ENCODE results near the gene BCL11B.

BCL11B gene

DNA sequence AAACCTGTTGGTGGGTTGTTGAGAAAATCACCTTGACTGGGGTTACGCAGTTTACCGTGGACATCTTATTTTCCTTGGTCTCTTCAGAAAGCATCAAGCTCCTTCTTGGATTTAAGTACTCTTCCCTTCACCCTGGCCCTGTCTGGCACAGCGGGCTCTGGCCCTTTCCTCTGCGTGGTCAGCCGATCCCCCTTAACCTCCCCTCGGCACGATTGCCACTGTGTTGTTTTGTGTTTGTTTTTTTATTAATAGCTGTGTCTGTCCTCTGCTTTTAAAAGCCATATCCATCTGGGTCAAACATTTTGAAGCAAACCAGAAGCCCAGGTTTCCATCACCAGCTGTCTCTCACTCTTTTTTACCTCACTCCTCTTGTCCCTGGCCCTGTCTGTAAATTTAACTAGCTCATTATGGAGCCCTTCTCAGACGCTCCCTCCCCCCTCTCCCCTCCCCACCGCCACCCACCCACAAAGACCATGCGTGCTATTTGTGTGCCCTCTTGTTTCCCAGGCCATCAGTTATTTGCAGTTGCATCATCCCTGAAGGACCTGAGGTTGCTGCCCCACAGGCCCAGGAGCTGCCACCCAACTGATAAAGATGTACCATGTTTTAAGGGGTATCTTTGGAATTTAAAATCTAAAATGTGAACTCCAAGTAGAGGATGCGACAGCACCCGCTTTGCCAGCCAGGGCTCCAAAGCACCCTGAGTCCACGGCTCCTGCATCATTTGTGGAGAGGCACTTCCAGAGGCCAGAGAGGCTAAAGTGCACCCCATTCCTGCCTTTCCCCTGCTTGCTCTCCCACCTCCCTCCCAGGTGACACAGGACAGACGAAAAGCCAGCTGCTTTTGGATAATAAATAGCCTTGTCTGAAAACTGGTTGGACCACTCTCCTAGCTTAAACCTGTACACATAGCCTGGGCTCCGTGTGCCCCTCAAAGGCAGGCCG, 3.9 kb downstream of the BCL11B start:
- DNase-seq (ENCODE audit: low spot score), result no peak

- DNase-seq (ENCODE audit: low spot score), result no peak
Measured at GRCh38 chr14:99267381-99267780, 4.6 kb downstream of the BCL11B start.

DNA sequence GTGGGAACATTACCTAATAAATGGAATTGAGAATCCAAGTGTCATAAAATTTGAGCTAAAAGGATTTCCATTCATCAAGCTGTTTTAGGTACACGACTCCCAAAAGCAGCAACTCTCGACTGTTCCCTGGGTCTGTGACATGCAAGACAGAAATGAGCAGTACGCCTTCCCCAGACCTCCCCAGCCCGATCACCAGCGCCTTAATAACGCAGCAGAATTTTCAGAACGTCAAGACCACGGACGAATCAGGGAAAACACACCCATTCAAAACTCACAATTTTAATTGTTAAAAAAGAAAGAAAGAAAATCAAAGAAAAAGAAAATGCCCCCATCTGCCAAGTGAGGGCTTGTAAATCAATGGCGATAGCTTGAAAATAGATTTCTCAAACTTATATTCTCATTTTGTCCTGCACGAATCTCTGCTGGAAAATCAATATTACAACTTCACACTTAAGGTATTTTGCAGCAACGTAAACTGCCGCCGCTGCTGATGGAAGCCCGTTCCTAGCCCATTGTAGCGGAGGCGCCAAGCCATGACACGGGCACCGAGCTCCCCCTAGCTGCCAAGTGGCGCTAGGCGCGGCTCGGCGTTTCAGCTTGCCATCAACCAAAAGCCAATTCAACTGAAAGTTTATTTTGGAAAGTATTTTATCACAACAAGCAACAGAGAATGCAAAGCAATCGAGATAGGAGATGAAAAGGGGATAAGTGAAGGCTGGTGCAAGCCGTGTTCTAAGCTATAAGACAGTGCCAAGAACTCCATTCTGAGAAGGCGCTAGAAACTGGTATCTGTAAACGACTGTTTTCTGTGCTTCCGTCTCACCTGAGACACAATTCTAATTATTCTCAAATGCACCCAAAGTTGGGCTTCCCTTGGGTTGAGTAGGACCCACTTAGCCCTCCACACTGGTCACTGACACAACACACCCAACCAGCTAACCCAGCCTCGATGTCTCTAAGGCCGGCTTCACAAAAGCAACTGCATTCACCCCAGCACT, 5.5 kb downstream of the BCL11B start:
- peak; percentile 76 for DNase-seq (ENCODE audit: low spot score)

- DNase-seq (ENCODE audit: low spot score), result no peak
Measured at GRCh38 chr14:99265571-99265970, 6.4 kb downstream of the BCL11B start.

DNA sequence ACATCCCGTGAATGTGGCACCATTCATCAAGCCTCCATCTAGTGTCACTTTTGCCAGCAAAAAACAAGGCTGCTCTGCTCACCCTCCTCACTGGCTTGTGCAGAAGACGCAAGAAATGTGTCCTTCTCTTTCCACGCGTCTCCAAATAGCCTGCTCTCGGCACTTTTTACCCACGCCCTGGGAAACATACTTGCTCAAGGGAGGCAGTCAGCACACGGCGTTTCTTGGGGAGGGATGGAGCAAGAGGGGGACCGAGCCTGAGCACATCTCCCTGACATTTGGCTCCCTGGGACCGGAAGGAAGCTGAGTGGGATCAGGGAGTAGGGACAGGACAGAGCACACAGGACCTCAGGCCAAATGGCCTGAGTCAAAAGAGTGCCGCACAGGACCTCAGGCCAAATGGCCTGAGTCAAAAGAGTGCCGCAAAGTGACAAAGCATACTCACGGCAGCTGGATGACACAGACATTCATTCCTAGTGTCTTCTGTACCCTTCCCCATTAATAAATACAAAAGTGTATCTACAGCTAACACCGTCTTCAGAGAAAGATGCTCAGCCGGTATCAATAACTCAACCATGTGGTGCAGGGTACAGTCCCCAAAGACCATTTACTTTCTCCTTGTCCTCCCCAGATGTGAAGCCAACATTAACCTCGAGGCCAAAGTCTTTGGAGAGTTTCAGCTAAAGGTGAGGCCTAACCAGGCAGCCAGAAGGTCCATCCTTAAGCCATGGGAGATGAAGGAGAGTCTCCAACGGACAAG, 7.1 kb downstream of the BCL11B start:
- DNase-seq (ENCODE audit: low spot score), result no peak

GRCh38 chr14:99263564-99264330, 8.2 kb downstream of the BCL11B start:
- no peak for DNase-seq (ENCODE audit: low spot score)

DNA sequence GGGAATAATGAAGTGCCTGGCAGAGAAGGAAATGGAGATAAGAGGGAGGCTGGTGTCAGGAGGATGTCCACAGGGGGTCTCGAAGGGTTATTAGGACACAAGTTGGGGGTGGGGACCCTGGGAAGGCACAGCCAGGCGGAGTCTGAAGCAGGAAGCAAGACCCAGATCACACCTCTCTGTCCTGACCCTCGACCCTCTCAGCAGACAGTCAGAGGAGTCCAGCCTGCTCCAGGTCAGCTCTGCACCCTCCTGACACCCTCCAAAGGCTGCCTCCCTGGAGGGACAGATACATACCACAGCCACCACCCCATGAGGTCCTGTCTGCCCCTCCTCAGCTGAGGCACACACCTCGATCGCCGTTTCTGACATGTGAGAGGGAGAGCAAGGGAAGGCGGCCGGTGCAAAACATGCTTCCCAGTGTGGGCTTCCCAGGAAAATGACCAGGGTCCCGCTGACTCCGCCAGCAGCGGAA, 9.0 kb downstream of the BCL11B start:
- no peak for DNase-seq (ENCODE audit: low spot score)

GRCh38 chr14:99261912-99262787, 9.8 kb downstream of the BCL11B start:
- no peak for DNase-seq (ENCODE audit: low spot score)

DNA sequence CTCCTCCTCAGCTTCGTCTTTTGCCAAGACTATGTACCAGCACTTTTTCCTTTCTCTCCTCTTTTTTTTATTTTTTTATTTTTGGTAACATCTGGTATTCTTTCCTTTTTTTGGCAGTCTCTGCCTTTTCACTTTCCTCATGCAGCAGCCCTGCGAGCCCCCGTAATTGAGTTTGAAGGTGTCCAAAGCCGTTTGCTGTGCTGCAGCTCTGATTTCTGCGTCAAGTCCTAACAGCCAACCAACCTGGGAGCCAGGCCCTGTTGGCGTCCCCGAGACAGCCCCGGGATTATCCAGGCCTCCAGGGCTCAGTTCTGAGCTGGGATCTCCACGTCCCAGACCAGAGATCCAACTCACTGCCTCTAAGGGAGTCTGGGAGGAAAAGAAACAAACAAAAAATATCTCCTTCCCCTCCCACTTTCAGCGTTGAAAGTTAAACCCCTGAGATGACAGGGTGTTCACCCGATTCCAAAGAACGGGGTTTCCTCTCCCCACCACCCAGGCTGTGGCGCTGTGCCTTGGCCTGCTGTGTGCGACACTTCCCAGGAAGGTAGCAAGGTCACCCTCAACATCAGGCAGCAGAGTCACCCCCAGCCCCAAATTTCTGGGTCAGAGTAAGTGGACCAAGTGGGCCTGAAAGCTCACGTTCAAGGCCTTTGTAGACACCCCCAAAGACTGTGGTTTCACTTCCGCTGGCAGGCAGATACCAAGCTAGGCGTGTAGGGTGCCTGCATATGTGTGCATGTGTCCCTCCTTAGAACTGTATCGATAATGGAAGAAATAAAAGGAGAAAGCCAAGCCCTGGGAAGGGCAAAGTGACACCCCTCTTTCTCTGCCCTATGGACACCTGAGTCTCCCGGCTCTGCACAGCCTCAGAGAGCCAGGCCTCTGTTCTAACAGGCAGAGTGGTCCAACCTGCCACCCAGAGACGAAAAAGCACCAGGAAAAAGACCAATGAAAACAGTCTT, 11.1 kb downstream of the BCL11B start:
- no peak for DNase-seq (ENCODE audit: low spot score)

- no peak for DNase-seq (ENCODE audit: low spot score)
Measured at GRCh38 chr14:99260116-99260515, 11.9 kb downstream of the BCL11B start.

DNA sequence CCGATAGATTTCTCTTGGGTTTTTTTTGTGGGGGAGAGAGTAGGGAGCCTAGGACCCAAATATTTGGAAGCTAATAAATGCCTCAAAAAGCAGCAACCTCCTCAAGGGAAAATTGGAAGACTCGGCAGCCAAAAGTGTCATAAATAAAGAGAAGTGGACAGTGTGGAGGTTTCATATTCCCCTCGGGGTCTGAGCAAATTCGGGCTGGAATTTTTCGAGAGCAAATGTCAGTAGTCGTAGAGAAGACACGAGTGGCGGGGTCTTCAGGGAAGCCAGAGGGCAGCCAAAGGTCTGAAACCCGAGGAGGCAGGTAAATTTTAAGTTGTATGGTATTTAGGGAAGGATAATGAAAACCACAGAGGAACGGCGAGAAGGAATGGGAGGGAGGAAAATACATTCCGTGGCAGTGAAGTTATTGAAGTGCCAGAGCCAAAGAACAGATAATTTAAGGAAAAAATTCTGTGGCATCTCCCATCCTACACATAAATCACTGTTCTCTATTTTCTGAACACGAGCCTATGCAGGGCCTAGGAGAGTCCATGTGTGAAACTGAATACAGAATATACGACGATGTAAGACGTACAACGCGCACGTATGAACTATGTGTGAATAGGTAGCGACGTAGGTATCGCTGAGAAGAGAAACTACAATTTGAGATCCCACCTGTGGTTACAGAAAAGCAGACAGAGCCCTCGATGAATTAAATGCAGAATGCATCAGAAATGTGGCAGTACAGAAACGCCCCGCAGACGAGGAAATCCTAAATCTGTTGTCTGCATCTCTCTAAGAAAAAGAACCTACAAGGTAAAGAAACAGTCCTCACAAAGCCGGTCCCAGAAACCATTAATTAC, 12.9 kb downstream of the BCL11B start:
- no peak for DNase-seq (ENCODE audit: low spot score)

GRCh38 chr14:99258341-99258861, 13.6 kb downstream of the BCL11B start:
- no peak for DNase-seq (ENCODE audit: low spot score)

DNA sequence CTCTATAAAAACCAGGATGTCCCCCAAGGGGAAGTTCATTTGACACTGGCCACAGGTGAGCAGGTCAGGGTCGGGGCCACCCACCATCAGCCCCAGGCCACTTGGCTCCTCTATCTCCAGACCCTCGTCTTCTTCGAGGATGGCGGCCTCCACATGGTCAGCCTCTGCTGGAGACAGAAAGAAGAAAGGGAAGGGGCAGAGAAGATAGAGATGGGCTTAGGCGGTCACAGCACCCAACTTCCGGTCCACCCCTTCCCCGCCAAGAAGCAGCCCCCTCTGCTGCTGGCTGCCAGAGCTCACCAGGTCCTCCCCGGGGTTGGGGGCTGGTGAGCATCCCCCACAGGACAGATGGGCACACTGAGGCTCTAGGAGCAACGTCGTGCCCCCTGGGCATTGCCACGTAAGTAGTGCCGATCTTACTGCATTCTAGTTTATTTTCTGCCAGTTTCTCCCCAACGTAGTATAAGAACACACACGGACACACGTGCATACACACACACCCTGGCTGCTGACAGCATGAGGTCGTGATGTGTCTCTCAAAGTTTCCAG, 14.2 kb downstream of the BCL11B start:
- no peak for DNase-seq (ENCODE audit: low spot score)

- DNase-seq (ENCODE audit: low spot score), result no peak
Measured at GRCh38 chr14:99257122-99257672, 14.8 kb downstream of the BCL11B start.

- no peak for DNase-seq (ENCODE audit: low spot score)
Measured at GRCh38 chr14:99256483-99256874, 15.5 kb downstream of the BCL11B start.

GRCh38 chr14:99255621-99256482, 16.1 kb downstream of the BCL11B start:
- no peak for DNase-seq (ENCODE audit: low spot score)

Measured in putamen (tissue), 1 donor.